Measurements from ENCODE around the gene SCLT1.

GRCh38 chr4:128961405-128961804, 131.9 kb downstream of the SCLT1 start:
- TF ChIP-seq CTCF (IDR thresholded peaks at IDR 0.05 in 2 of 3, conservative IDR thresholded peaks at IDR 0.05 in 1 of 3; ENCODE audit: borderline replicate concordance in 1 of 3, insufficient read depth in 1 of 3, low read depth in 2 of 3, low read length in 2 of 3) (no peak), POLR2A (IDR thresholded peaks at IDR 0.05; ENCODE audit: borderline replicate concordance, extremely low read depth, insufficient read depth, insufficient read length) (no peak), SP1 (IDR thresholded peaks at IDR 0.05; ENCODE audit: low read depth) (no peak), POLR2AphosphoS5 (IDR thresholded peaks at IDR 0.05; ENCODE audit: low read depth, low read length) (no peak), EZH2 (IDR thresholded peaks at IDR 0.05) (no peak)

Data from HCT116 (cell line).